DMS53 treated with DMSO at 0.1 percent for 48 hours (cell line): ENCODE results near the gene ARHGAP36.

Experiments
- DNase-seq: peaks from one replicate; lab custom pipeline; 2025; ENCODE audit not compliant: unreplicated experiment; lab: John Stamatoyannopoulos, UW

The ARHGAP36 gene

DNA sequence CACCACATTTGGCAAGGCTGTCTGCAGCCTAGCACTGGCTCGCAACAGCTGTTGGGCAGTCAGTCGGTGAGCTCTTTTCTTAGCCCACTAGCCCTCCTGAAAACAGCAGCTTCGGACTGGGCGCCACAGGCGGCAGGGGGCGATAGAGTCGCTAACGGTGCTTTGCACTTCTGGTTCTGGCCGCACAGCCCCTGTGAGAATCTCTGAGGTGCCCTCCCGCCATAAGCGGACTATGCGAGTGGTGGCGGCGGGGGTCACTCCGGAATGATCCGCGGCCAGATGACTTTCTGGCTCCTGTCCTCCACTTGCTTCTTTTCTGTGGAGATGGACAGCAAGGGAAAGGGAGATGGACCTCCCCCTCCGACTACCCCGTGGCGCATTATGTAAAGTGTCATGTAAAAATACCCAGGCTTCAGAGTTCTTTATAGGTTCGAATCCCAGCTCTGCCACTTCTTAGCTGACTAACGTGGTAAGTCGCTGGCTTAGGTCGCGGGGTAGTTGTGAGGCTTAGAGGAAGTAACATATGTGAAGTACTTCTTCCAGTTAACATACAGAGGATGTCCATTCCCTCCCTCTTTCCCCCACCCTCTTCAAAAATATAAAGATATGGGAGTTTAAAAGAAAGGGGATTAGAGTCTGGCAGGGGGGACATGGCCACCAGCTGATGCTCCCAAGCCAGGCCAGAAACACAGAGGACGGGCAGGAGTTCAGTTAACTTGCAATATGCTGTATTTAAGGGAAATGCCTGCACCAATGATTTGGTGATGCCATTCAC lies 11.0 kb downstream of the ARHGAP36 start:
- peak; percentile 57 for DNase-seq

GRCh38 chrX:131072871-131073571 lies 14.9 kb downstream of the ARHGAP36 start:
- no peak for DNase-seq

- no peak for DNase-seq
These were observed 15.5 kb downstream of the ARHGAP36 start for GRCh38 chrX:131073607-131074006.

- DNase-seq = peak; percentile 13
These were observed 23.9 kb downstream of the ARHGAP36 start for GRCh38 chrX:131081772-131082740.

- no peak for DNase-seq
These were observed 25.5 kb downstream of the ARHGAP36 start for GRCh38 chrX:131083510-131084142.

DNA sequence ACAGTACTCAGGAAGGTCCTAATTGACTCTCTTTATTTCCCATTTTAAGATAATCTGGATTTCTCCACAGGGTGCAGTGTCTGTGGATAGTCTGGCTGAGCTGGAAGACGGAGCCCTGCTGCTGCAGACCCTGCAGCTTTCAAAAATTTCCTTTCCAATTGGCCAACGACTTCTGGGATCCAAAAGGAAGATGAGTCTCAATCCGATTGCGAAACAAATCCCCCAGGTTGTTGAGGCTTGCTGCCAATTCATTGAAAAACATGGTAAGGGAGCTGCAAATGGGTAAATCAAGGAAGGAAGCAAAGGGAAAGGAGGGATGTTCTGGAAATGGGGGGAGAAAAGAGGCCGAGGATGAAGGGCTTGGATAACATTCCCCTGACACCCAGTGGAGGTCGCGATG lies 26.0 kb downstream of the ARHGAP36 start:
- DNase-seq = no peak

- DNase-seq = no peak
These were observed 78.6 kb downstream of the ARHGAP36 start for GRCh38 chrX:131136776-131137175.

DNA sequence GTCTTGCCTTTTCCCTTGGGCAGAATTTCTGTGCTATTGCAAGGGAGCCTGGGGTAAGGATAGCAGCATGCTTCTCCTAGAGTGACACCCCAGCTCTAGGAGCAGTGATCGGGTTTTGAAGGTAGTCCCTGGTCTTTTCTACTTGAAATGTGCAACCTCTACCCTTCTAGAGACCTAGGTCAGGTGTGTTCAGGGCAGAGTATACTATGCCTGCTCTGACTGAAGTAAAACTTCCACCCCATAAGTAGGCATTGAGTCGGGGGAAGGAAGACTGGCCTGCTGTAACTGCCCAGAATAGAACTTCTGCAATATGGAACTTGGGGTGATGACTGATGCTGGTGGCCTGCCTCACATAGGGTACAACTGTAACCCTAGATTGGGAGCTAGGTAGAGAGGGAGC lies 80.9 kb downstream of the ARHGAP36 start:
- DNase-seq = no peak
